GM23338 (cell line): ENCODE measurements around the gene TENM4. TPM values are rescaled to one million over a fixed set of nuclear protein-coding genes. Genes with fewer than 3 reads are reported as not detected.

Source experiments
- ATAC-seq: fragments of 200-7000 bp; cut with Tn5 transposase; 3 replicates; pipeline ENCODE4 v1.9.1; 2020
- DNase-seq: peaks from one replicate; pipeline ENCODE4 v3.0.0-alpha.2; 2015; ENCODE audit warnings: low spot score
- H2AFZ ChIP-seq: fragments of 200-600 bp; sonication (generic); 2 replicates; pipeline ENCODE4 v1.8.0; 2016; ENCODE audit warnings: antibody characterized with exemption, mild to moderate bottlenecking, moderate library complexity
- H3F3A ChIP-seq: fragments of 200-600 bp; sonication (generic); replicated peaks from 2 replicates; pipeline ENCODE4 v1.8.0; 2017; ENCODE audit warnings: antibody characterized with exemption, mixed run types, low read depth
- H3K27ac ChIP-seq: fragments of 200-600 bp; sonication (generic); 2 replicates; pipeline ENCODE4 v1.6.1; 2016; ENCODE audit warnings: low read depth
- H3K27me3 ChIP-seq: fragments of 200-600 bp; sonication (generic); 2 replicates; pipeline ENCODE4 v1.8.0; 2016; ENCODE audit warnings: mild to moderate bottlenecking, mixed run types, moderate library complexity; ENCODE audit not compliant: insufficient read depth
- H3K36me3 ChIP-seq: fragments of 200-600 bp; sonication (generic); 2 replicates; pipeline ENCODE4 v1.8.0; 2016; ENCODE audit warnings: mild to moderate bottlenecking; ENCODE audit not compliant: insufficient read depth
- H3K4me1 ChIP-seq: fragments of 200-600 bp; sonication (generic); 2 replicates; pipeline ENCODE4 v1.8.0; 2016; ENCODE audit warnings: mild to moderate bottlenecking, moderate library complexity; ENCODE audit not compliant: insufficient read depth
- H3K4me2 ChIP-seq: fragments of 200-600 bp; sonication (generic); 2 replicates; pipeline ENCODE4 v1.7.1; 2017; ENCODE audit warnings: mixed run types
- H3K4me3 ChIP-seq: fragments of 200-600 bp; sonication (generic); 2 replicates; pipeline ENCODE4 v1.6.1; 2016; ENCODE audit warnings: mixed run types
- H3K79me2 ChIP-seq: fragments of 200-600 bp; sonication (generic); replicated peaks from 2 replicates; pipeline ENCODE4 v1.8.0; 2017; ENCODE audit warnings: mild to moderate bottlenecking; ENCODE audit not compliant: insufficient read depth
- H3K9me2 ChIP-seq: fragments of 200-600 bp; sonication (generic); 2 replicates; pipeline ENCODE4 v1.8.0; 2017; ENCODE audit not compliant: insufficient read depth
- H4K20me1 ChIP-seq: fragments of 200-600 bp; sonication (generic); replicated peaks from 2 replicates; pipeline ENCODE4 v1.8.0; 2017; ENCODE audit warnings: mild to moderate bottlenecking; ENCODE audit not compliant: insufficient read depth
- H3K27ac Mint-ChIP-seq: 2 replicates; pipeline ENCODE4 v1.8.0; 2020; ENCODE audit warnings: inconsistent platforms, mild to moderate bottlenecking, moderate library complexity, mixed read lengths
- H3K27me3 Mint-ChIP-seq: 3 replicates; pipeline ENCODE4 v1.8.0; 2022; ENCODE audit warnings: low read depth, mild to moderate bottlenecking, moderate library complexity, mixed read lengths, inconsistent platforms; ENCODE audit not compliant: insufficient read depth, poor library complexity
- H3K36me3 Mint-ChIP-seq: 3 replicates; pipeline ENCODE4 v1.8.0; 2021; ENCODE audit warnings: low read depth, mild to moderate bottlenecking, inconsistent platforms, moderate library complexity, mixed read lengths
- H3K4me1 Mint-ChIP-seq: 3 replicates; pipeline ENCODE4 v1.8.0; 2020; ENCODE audit warnings: mild to moderate bottlenecking, inconsistent platforms, mixed read lengths
- H3K4me3 Mint-ChIP-seq: 3 replicates; pipeline ENCODE4 v1.8.0; 2021; ENCODE audit warnings: moderate library complexity, mild to moderate bottlenecking, inconsistent platforms, mixed read lengths
- H3K9me3 Mint-ChIP-seq: 3 replicates; pipeline ENCODE4 v1.8.0; 2020; ENCODE audit warnings: moderate library complexity, mild to moderate bottlenecking, inconsistent platforms, mixed read lengths
- CREB1 ChIP-seq: fragments of 250-450 bp; sonication (Bioruptor Pico); IDR thresholded peaks from 2 replicates; pipeline ENCODE4 v1.5.0; 2020; ENCODE audit warnings: low read depth, mild to moderate bottlenecking, moderate library complexity
- ETS1 ChIP-seq: IDR thresholded peaks from 2 replicates; pipeline ENCODE4 v1.6.1; 2016; ENCODE audit warnings: antibody characterized with exemption
- POLR2AphosphoS5 ChIP-seq: IDR thresholded peaks from 2 replicates; pipeline ENCODE4 v1.6.1; 2016; ENCODE audit warnings: antibody characterized with exemption, low read depth
- STAT1 ChIP-seq: IDR thresholded peaks from one replicate; pipeline ENCODE4 v1.6.1; 2016; ENCODE audit warnings: antibody characterized with exemption; ENCODE audit not compliant: unreplicated experiment
- ZNF114 ChIP-seq: fragments of 250-450 bp; sonication (Bioruptor Pico); IDR thresholded peaks from 2 replicates; pipeline ENCODE4 v1.5.0; 2020; ENCODE audit warnings: mild to moderate bottlenecking, moderate library complexity
- ZNF462 ChIP-seq: fragments of 250-450 bp; sonication (Bioruptor Pico); IDR thresholded peaks from 2 replicates; pipeline ENCODE4 v1.5.0; 2020; ENCODE audit warnings: mild to moderate bottlenecking, moderate library complexity
- polyA plus RNA-seq: library from polyadenylated mRNA; unstranded; fragments of >200 nt; fragmentation: Nextera tagmentation; extraction: Ambion mirVana; gene quantifications from 2 replicates; pipeline ENCODE4 v1.2.1, GENCODE V29; 2016
- total RNA-seq: library from RNA; depleted of rRNA; stranded (reverse); fragments of >200 nt; shearing (Covaris generic); gene quantifications from 2 replicates; pipeline ENCODE4 v1.2.3, GENCODE V29; 2014

The TENM4 gene
- total and polyA plus RNA-seq, 2 experiments from 2014 or later: 7.3 TPM

- TF ChIP-seq ZNF462 (CRISPR knock-in tag) (no peak), ZNF114 (CRISPR knock-in tag) (no peak), ETS1 (no peak), CREB1 (CRISPR knock-in tag) (no peak), STAT1 (no peak)
These were observed 358.6 kb downstream of the TENM4 start (continued) for GRCh38 chr11:79082280-79082679.

- DNase-seq (no peak), ATAC-seq (no peak)
- Mint-ChIP-seq H3K9me3 (peaks cover under 1% of the 10 kb centered on the region; the same call in 1 of the 3 replicates), H3K4me1 (peaks cover 8% of the 10 kb centered on the region; the same call in 2 of the 3 replicates), H3K27me3 (peaks cover 3% of the 10 kb centered on the region), H3K4me3 (no peak overlapping the region), H3K36me3 (no peaks in the 10 kb centered on the region), H3K27ac (no peak overlapping the region)
- H2AFZ ChIP-seq: no peak overlapping the region
- H3K27me3 ChIP-seq: no peaks in the 10 kb centered on the region
- H3K4me1 ChIP-seq: no peaks in the 10 kb centered on the region
- no peak overlapping the region for H3K4me3 ChIP-seq
- H3K27ac ChIP-seq: no peak overlapping the region
- H3K79me2 ChIP-seq: no peaks in the 10 kb centered on the region
- H3K4me2 ChIP-seq: no peak overlapping the region
- H4K20me1 ChIP-seq: no peaks in the 10 kb centered on the region
- no peaks in the 10 kb centered on the region for H3F3A ChIP-seq
- no peaks in the 10 kb centered on the region for H3K36me3 ChIP-seq
- H3K9me2 ChIP-seq: no peaks in the 10 kb centered on the region
- TF ChIP-seq ZNF462 (CRISPR knock-in tag) (no peak), POLR2AphosphoS5 (no peak), ETS1 (no peak)
These were observed 359.3 kb downstream of the TENM4 start for GRCh38 chr11:79081471-79082031.
